ENCODE measurements around the gene CMBL.
"Not testable (repeated sequence)": the region's sequence is repeated elsewhere in the genome, so short reads cannot be mapped to it uniquely, and the experiment has no call there.

Gene CMBL

GRCh38 chr5:10333154-10334006, 25.7 kb upstream of the CMBL start:
- DNase-seq = no peak

- no peak for DNase-seq
These were observed 24.6 kb upstream of the CMBL start for GRCh38 chr5:10332301-10332700.

GRCh38 chr5:10331341-10331796, 23.7 kb upstream of the CMBL start:
- no peak for DNase-seq

- DNase-seq = no peak
These were observed 23.0 kb upstream of the CMBL start for GRCh38 chr5:10330511-10331230.

GRCh38 chr5:10329820-10330481, 22.2 kb upstream of the CMBL start:
- DNase-seq = no peak

GRCh38 chr5:10329446-10329819, 21.7 kb upstream of the CMBL start:
- DNase-seq = no peak

GRCh38 chr5:10328323-10328722, 20.6 kb upstream of the CMBL start:
- DNase-seq = no peak

GRCh38 chr5:10324518-10325370, 17.0 kb upstream of the CMBL start:
- no peak for DNase-seq

GRCh38 chr5:10323588-10324488, 16.1 kb upstream of the CMBL start:
- no peak for DNase-seq

- no peak for DNase-seq
These were observed 14.2 kb upstream of the CMBL start for GRCh38 chr5:10321882-10322281.

- DNase-seq = no peak
These were observed 13.1 kb upstream of the CMBL start for GRCh38 chr5:10320793-10321192.

- no peak for DNase-seq
These were observed 11.6 kb upstream of the CMBL start for GRCh38 chr5:10319202-10319851.

GRCh38 chr5:10317825-10318682, 10.4 kb upstream of the CMBL start:
- DNase-seq = no peak

- DNase-seq = no peak
These were observed 8.3 kb upstream of the CMBL start for GRCh38 chr5:10315824-10316509.

GRCh38 chr5:10315201-10315600, 7.5 kb upstream of the CMBL start:
- no peak for DNase-seq

GRCh38 chr5:10311595-10312425, 4.1 kb upstream of the CMBL start:
- DNase-seq = no peak

- not testable (repeated sequence) for DNase-seq
These were observed 3.3 kb upstream of the CMBL start for GRCh38 chr5:10310835-10311570.
